ENCODE data around the gene COPS6. TPM values are rescaled to one million over a fixed set of nuclear protein-coding genes. Genes with fewer than 3 reads are reported as not detected.

The COPS6 gene
- 127 TPM for polyA plus RNA-seq (2012; ENCODE audit: missing spikeins)

DNA sequence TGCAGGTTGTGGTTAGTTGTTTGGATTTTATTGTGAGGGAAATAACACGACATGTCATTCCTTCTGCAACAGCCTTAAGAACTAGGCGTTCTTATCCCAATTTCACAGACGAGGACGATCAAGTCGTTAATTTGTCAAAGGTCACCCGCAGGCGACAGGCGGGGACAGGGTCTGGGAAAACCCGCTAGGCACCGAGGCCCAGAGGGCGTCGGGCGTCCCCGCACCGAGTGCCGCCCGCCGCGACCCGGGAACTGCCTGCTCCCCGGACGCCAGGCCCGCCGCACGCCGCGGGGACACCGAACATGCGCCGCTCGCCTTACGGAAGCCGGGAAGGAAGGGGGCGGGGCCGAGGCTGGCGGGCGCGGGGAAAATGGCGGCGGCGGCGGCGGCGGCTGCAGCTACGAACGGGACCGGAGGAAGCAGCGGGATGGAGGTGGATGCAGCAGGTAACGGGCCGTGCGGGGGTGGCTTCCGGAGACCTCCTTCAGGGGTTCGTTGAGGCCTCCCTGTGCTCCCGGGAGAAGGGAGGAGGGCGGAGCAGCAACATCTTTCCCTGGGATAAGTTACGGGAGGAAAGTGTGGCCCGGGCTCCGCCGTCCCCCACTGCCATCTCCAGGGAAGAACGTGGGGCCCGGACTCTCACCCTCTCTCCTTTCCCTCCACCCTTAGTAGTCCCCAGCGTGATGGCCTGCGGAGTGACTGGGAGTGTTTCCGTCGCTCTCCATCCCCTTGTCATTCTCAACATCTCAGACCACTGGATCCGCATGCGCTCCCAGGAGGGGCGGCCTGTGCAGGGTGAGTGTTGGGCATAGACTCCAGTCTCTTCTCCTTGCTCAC is at the start of gene COPS6:
Gene COPS6 (plus strand): TSS at position 349 of the 837 bp plus-strand sequence. CDS start 22 bp downstream, at position 371.
- TF ChIP-seq TAF1 (IDR thresholded peaks at IDR 0.05; ENCODE audit: borderline replicate concordance, low read depth, low read length) (peak; percentile 64), POLR2AphosphoS5 (IDR thresholded peaks at IDR 0.05; ENCODE audit: low read depth, low read length) (peak; percentile 41; the same call in 1 of the 2 replicates), POLR2A (IDR thresholded peaks at IDR 0.05; ENCODE audit: low read depth, low read length) (peak; percentile 92; the same call in 1 of the 2 replicates)
- FAIRE-seq = peak; percentile 98
- peak; percentile 91 for DNase-seq (ENCODE audit: insufficient read length)

DNA sequence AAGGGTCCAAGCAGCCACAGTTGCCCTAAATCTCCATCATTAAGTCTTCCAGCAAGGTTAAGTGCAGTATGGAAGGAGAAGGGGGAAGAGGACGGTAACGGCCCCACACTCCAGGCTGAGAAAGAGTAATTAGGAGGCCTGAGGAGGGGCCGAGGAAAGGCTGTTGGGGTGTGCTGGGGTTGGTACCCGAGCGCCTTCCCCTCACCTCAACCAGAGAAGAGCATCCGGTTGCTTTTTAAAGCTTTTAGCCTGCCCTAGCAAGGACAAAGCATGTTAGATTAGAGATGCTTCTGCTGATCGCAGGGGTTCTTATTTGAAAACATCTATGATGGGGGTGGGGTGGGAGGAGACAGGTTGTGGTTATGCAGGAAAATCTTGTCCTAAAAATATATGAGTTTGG is 48.2 kb upstream of the COPS6 start:
- no peak for TF ChIP-seq POLR2AphosphoS5 (IDR thresholded peaks at IDR 0.05; ENCODE audit: low read depth, low read length)
- FAIRE-seq (no peak), DNase-seq (ENCODE audit: insufficient read length) (no peak)

DNA sequence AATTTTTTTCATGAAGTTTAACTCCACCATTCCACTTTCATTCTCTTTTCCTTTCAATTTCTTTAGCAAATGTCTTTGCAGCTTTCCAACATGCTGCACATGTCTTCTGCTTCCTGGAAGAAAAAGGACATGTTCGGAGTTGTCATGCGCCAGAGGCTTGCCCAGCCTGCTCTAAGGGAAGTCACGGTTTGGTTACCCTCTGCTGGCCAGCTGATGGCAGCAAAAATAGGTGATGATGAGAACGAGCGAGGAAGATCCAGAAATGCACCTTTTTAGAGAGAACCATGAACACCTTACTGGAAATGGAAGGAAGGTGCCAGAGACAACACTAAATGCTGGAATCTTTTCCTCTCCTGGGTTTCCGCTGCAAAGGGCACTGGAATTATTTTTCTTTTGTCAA is 44.1 kb upstream of the COPS6 start:
- FAIRE-seq = no peak

DNA sequence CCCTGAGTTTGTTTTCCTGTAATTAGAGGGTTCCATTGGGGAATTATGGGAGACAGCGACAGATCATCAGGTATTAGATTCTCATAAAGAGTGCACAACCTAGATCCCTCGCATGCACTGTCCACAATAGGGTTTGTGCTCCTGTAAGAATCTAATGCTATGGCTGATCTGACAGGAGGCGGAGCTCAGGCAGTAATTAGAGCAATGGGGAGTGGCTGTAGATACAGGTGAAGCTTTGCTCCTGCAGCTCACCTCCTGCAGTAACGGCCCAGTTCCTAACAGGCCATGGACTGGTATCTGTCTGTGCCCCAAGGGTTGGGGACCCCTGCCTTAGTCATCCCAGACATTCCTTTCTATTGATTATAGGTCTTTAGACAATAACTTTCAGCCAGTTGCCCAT is 40.1 kb upstream of the COPS6 start:
- FAIRE-seq (no peak), DNase-seq (ENCODE audit: insufficient read length) (no peak)
- TF ChIP-seq POLR2A (IDR thresholded peaks at IDR 0.05; ENCODE audit: low read depth, low read length) (no peak), TAF1 (IDR thresholded peaks at IDR 0.05; ENCODE audit: borderline replicate concordance, low read depth, low read length) (no peak), POLR2AphosphoS5 (IDR thresholded peaks at IDR 0.05; ENCODE audit: low read depth, low read length) (no peak)

More for the DNA sequence above, 44.1 kb upstream of the COPS6 start:
- TF ChIP-seq POLR2A (IDR thresholded peaks at IDR 0.05; ENCODE audit: low read depth, low read length) = no peak
- no peak for TF ChIP-seq TAF1 (IDR thresholded peaks at IDR 0.05; ENCODE audit: borderline replicate concordance, low read depth, low read length)
- no peak for TF ChIP-seq POLR2AphosphoS5 (IDR thresholded peaks at IDR 0.05; ENCODE audit: low read depth, low read length)
- DNase-seq (ENCODE audit: insufficient read length) = no peak

DNA sequence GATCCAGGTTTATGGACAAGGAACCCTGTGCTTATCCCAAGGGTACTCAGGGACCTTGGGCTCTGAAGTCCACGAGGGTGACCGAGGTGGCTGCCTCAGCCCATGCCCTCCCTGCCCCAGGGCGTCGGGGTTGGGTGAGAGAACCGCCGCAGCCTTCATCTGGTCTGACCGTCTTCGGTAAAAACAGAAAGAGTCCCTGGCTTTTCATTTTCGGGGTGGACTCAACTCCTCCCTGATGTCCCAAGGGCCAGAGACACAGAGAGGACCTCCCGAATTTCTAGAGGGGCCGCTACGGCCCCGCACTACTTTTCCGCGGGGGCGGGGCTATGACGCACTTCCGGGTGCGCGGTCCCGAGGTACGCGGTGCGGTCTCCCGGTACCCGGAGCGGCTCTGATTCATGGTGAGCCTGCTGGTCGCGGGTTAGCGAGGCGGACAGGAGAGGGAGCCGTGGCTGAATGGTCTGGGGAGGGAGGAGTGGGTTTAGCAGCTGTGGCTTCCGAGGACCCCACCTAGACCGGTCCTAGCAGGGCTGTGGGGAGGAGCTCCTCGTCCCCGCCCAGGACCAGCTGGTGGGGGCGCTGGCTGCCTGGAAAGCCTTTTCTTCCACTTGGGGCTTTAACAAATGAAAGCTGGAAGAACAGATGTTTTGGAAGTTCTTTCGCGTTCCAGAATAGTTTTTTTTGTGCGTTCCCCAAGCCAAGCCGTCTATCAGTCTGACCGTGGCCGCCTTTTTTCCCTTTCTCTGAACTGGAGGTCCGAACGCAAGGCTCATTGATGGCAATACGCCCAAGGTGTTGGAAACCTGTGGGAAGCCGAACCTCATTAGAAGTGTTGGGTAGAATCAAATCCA is 39.1 kb upstream of the COPS6 start, which contains the start of gene ZSCAN21:
Gene ZSCAN21 (plus strand): TSS at position 334 of the 851 bp plus-strand sequence. CDS start 7,233 bp downstream, outside the sequence.
- FAIRE-seq = peak; percentile 71

DNA sequence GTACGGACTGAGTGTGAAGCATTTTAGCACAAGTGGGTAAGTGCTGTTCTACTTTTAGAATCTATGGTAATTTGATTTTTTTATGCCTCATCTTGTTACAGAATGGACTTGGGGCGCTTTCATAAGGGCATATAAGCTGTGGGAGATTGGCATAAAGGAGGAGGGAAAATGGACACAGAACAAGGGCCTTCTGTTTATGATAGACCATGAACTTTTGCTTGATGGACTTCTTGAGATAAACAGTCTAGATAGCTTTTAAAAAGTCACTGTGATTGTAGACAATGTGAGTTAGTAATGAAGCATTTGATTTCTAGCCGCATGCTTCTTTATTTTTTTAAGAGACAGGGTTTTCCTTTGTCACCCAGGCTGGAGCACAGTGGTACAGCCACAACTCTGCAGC is 37.2 kb upstream of the COPS6 start:
- DNase-seq (ENCODE audit: insufficient read length) (no peak), FAIRE-seq (no peak)
- TF ChIP-seq POLR2A (IDR thresholded peaks at IDR 0.05; ENCODE audit: low read depth, low read length) = no peak
- TF ChIP-seq TAF1 (IDR thresholded peaks at IDR 0.05; ENCODE audit: borderline replicate concordance, low read depth, low read length) = no peak
- no peak for TF ChIP-seq POLR2AphosphoS5 (IDR thresholded peaks at IDR 0.05; ENCODE audit: low read depth, low read length)

More for the DNA sequence above, 39.1 kb upstream of the COPS6 start, which contains the start of gene ZSCAN21:
- TF ChIP-seq POLR2AphosphoS5 (IDR thresholded peaks at IDR 0.05; ENCODE audit: low read depth, low read length) (peak; percentile 88), POLR2A (IDR thresholded peaks at IDR 0.05; ENCODE audit: low read depth, low read length) (peak; percentile 92), TAF1 (IDR thresholded peaks at IDR 0.05; ENCODE audit: borderline replicate concordance, low read depth, low read length) (peak; percentile 75)
- peak; percentile 84 for DNase-seq (ENCODE audit: insufficient read length)

DNA sequence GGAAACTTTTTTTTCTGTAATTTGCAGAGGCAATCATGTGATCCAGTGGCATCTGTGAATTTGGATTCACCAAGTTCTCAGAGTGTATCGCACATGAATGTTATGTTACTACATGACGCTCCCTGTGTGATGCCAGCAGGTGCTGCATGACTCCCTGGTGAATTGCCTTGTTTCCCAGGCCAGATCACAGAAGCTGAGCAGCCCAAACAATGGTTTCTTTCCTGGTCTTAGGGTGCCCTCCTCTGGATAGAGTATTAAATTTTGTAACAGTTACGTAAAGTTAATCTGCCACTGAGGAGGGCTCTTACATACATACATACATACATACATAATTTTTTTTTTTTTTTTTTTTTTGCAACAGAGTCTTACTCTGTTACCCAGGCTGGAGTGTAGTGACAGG is 35.6 kb upstream of the COPS6 start:
- peak; percentile 19 for DNase-seq (ENCODE audit: insufficient read length)
- no peak for FAIRE-seq
- TF ChIP-seq POLR2AphosphoS5 (IDR thresholded peaks at IDR 0.05; ENCODE audit: low read depth, low read length) (no peak), POLR2A (IDR thresholded peaks at IDR 0.05; ENCODE audit: low read depth, low read length) (no peak), TAF1 (IDR thresholded peaks at IDR 0.05; ENCODE audit: borderline replicate concordance, low read depth, low read length) (no peak)

DNA sequence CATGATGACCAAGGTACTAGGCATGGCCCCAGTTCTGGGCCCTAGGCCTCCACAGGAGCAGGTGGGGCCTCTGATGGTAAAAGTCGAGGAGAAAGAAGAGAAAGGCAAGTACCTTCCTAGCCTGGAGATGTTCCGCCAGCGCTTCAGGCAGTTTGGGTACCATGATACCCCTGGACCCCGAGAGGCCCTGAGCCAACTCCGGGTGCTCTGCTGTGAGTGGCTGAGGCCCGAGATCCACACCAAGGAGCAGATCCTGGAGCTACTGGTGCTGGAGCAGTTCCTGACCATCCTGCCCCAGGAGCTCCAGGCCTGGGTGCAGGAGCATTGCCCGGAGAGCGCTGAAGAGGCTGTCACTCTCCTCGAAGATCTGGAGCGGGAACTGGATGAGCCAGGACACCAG is 31.8 kb upstream of the COPS6 start:
- DNase-seq (ENCODE audit: insufficient read length) = no peak
- TF ChIP-seq POLR2AphosphoS5 (IDR thresholded peaks at IDR 0.05; ENCODE audit: low read depth, low read length) (no peak), TAF1 (IDR thresholded peaks at IDR 0.05; ENCODE audit: borderline replicate concordance, low read depth, low read length) (no peak), POLR2A (IDR thresholded peaks at IDR 0.05; ENCODE audit: low read depth, low read length) (no peak)
- FAIRE-seq = no peak

DNA sequence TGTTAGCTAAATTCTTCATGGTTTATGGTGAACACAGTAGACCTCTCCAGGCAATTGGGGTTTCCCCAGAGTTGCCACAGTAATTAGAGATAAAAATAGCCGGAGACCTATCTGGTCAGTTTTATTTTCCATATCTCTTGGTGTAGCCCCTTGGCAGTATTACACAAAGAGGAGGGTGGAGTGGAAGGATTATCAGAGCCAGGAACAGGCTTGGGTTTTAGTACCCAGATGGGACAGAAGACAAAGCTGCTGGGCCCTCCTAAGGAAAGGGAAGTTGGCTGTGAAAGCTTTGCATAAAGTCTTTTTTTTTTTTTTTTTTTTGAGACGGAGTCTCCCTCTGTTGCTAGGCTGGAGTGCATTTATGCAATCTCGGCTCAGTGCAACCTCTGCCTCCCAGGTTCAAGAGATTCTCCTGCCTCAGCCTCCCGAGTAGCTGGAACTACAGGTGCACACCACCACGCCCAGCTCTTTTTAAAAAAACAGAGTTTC is 29.5 kb upstream of the COPS6 start:
- FAIRE-seq = no peak
- TF ChIP-seq TAF1 (IDR thresholded peaks at IDR 0.05; ENCODE audit: borderline replicate concordance, low read depth, low read length) (no peak), POLR2A (IDR thresholded peaks at IDR 0.05; ENCODE audit: low read depth, low read length) (no peak), POLR2AphosphoS5 (IDR thresholded peaks at IDR 0.05; ENCODE audit: low read depth, low read length) (no peak)
- no peak for DNase-seq (ENCODE audit: insufficient read length)

DNA sequence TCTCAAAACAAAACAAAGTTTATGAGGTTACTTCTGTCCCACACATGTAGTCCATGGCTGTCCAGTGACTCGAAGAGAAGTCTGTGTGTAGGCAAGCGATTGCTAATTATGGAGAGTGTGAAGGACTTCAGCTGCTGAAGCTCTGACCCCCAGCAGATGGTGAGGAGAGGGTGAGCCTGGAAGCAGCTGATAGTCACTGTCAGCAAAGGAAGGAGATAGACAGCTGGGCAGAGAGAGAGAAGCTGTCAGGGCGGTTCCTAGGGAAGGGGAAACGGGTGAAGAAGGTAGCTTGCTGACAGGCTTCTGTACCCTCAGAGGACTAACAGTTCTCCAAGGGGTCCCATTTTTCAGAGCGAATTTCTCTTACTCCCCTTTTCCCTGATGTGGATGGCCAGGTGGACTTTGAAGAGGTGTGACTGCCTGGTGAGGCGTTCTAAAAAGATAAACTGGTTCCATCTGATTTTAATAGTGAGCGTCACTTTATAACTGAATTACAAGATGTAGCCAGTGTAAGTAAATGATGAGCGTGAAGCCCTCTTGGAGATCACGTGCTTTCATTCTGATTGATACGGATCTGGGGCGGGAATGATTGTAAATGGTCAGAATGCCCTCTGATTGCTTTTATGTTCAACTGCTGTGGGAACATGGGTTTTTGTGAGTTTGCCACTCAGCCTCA is 27.1 kb upstream of the COPS6 start:
- FAIRE-seq = no peak
- no peak for DNase-seq (ENCODE audit: insufficient read length)
- TF ChIP-seq POLR2A (IDR thresholded peaks at IDR 0.05; ENCODE audit: low read depth, low read length) (no peak), TAF1 (IDR thresholded peaks at IDR 0.05; ENCODE audit: borderline replicate concordance, low read depth, low read length) (no peak), POLR2AphosphoS5 (IDR thresholded peaks at IDR 0.05; ENCODE audit: low read depth, low read length) (no peak)

DNA sequence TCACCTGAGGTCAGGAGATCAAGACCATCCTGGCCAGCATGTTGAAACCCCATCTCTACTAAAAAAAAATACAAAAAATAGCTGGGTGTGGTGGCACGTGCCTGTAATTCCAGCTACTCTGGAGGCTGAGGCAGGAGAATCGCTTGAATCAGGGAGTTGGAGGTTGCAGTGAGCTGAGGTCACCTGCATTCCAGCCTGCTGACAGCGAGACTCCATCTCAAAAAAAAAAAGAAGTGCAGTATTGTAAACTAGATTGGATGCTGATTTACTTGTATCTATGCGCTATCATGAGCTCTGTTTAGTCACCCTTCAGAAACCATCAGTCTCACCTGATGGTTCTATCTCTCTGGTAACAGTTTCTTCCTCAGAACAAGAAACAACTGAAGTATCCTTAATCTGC is 25.4 kb upstream of the COPS6 start:
- TF ChIP-seq POLR2A (IDR thresholded peaks at IDR 0.05; ENCODE audit: low read depth, low read length) = no peak
- TF ChIP-seq POLR2AphosphoS5 (IDR thresholded peaks at IDR 0.05; ENCODE audit: low read depth, low read length) = no peak
- no peak for TF ChIP-seq TAF1 (IDR thresholded peaks at IDR 0.05; ENCODE audit: borderline replicate concordance, low read depth, low read length)
- no peak for FAIRE-seq
- no peak for DNase-seq (ENCODE audit: insufficient read length)

Measured in GM12892 (cell line).